Immature natural killer cell (primary cell): ENCODE results near the gene TAF15. TPM values are rescaled to one million over a fixed set of nuclear protein-coding genes. Genes with fewer than 3 reads are reported as not detected.

ENCODE experiments used
- DNase-seq, 3 donors: peaks; one replicate each; pipeline ENCODE4 v3.0.0; 2022; ENCODE audit warnings: mixed read lengths in 1 of 3
- H3K27ac Mint-ChIP-seq, 6 donors: one replicate each; pipeline ENCODE4 v1.8.0; 2020; ENCODE audit warnings: mixed read lengths in 6 of 6, mild to moderate bottlenecking in 5 of 6, inconsistent platforms in 4 of 6, moderate library complexity in 3 of 6
- H3K27me3 Mint-ChIP-seq, 3 donors: one replicate each; pipeline ENCODE4 v1.8.0; 2020 to 2021; ENCODE audit warnings: low read depth in 3 of 3, mild to moderate bottlenecking in 3 of 3, mixed read lengths in 3 of 3, moderate library complexity in 3 of 3, inconsistent platforms in 1 of 3
- H3K36me3 Mint-ChIP-seq, 3 donors: one replicate each; pipeline ENCODE4 v1.8.0; 2020; ENCODE audit warnings: mixed read lengths in 3 of 3, inconsistent platforms in 2 of 3, mild to moderate bottlenecking in 2 of 3
- H3K4me1 Mint-ChIP-seq, 2 donors: one replicate each; pipeline ENCODE4 v1.8.0; 2020; ENCODE audit warnings: inconsistent platforms in 2 of 2, mild to moderate bottlenecking in 2 of 2, mixed read lengths in 2 of 2, moderate library complexity in 1 of 2
- H3K4me3 Mint-ChIP-seq, 5 donors: one replicate each; pipeline ENCODE4 v1.8.0; 2020; ENCODE audit warnings: mild to moderate bottlenecking in 5 of 5, mixed read lengths in 5 of 5, inconsistent platforms in 3 of 5, moderate library complexity in 3 of 5
- H3K9me3 Mint-ChIP-seq, 6 donors: one replicate each; pipeline ENCODE4 v1.8.0; 2020; ENCODE audit warnings: mild to moderate bottlenecking in 6 of 6, mixed read lengths in 6 of 6, inconsistent platforms in 4 of 6, moderate library complexity in 3 of 6
- polyA plus RNA-seq, 3 donors: library from polyadenylated mRNA; unstranded; fragments of 300-500 nt; fragmentation: Illumina TruSeq; gene quantifications; one replicate each; pipeline ENCODE4 v1.2.3, GENCODE V29; 2021

The TAF15 gene
- polyA plus RNA-seq, 3 donors from 2014 or later = 9.4 to 35.5 (median 10.3) TPM

DNA sequence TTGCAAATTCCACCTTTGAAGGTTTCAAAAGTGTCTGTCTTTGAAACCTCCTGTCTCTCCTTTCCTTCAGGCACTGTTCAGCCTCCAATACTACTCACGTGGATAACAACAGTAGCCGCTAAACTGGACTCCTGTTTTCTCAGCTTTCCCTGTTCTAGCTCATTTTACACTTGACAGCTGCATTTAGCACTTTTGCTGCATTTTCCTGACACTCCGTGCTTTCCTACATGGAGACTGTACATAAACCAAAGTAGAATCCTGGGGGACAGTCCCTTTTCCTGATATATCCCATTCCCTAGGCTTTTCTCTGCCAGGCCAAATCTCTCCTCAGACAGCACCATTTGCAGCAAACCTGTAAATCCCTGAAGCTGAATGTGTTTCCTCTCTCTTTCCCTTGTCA, 67.2 kb downstream of the TAF15 start:
- Mint-ChIP-seq H3K9me3 (peaks cover 0 to 2% (median 0%) of the 10 kb centered on the region in 6 donors), H3K4me3 (peak overlapping the region; percentile 91 to 97 (median 96)), H3K27ac (peak overlapping the region; percentile 87 to 97 (median 94)), H3K27me3 (peaks cover 2 to 17% (median 12%) of the 10 kb centered on the region in 3 donors), H3K4me1 (peaks cover 84 to 92% of the 10 kb centered on the region in 2 donors), H3K36me3 (peaks cover 42 to 54% (median 52%) of the 10 kb centered on the region in 3 donors)
- no peak for DNase-seq

DNA sequence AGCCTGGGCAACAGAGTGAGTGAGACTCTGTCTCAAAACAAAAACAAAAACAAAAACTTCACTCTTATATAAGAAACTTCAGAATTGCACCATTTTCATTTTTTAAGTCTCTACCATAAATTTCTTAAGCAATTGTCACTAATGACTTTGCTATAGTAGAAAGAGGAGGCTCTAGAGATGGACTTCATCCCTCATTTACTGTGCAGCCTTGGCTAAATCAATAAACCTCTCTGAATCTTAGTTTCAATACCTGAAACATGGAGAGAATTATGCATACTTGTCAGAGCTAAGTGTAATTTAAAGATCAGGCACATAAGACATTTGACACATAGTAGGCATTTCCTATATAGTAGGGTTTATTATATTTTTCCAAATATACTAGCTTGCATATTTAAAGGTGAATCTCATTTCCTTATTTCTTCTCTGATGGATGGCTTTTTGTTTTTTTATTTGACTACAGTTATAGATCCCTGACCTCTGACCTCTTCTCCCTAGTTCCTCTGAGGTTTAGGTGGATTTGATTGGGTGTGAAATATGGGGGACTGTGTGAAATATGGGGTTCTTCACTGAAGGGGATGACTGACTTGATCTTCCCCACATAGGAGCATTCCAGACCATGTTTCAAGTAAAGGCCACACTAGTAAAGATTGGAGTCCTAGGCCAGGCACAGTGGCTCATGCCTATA, 68.2 kb downstream of the TAF15 start:
- H3K27ac Mint-ChIP-seq = peak overlapping the region; percentile 90 to 97 (median 94)
- H3K36me3 Mint-ChIP-seq = peaks cover 41 to 48% (median 46%) of the 10 kb centered on the region in 3 donors
- peaks cover 81 to 89% of the 10 kb centered on the region in 2 donors for H3K4me1 Mint-ChIP-seq
- H3K27me3 Mint-ChIP-seq = peaks cover 2 to 18% (median 17%) of the 10 kb centered on the region in 3 donors
- peaks cover 0 to 5% (median 0%) of the 10 kb centered on the region in 6 donors for H3K9me3 Mint-ChIP-seq
- DNase-seq = no peak
- H3K4me3 Mint-ChIP-seq = peak overlapping the region; percentile 91 to 97 (median 96)

DNA sequence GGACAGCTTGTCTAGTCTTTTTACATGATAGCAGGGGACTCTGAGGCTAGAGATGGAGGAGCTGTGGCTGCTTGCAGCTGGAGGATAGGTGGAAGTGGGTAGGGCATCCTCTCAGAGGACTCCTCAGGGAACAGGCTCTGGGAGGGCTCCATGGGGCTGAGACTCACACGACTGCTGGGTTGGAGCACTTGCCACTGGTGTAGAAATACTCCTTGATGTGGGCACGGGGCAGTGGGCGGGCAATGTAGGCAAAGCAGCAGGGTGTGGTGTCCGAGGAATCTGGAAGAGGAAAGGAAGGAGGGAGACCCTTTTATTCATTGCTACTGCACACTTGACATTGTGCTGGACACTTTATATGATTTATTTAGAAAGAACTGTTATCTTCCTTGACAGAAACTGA, 69.1 kb downstream of the TAF15 start:
- no peak for DNase-seq

DNA sequence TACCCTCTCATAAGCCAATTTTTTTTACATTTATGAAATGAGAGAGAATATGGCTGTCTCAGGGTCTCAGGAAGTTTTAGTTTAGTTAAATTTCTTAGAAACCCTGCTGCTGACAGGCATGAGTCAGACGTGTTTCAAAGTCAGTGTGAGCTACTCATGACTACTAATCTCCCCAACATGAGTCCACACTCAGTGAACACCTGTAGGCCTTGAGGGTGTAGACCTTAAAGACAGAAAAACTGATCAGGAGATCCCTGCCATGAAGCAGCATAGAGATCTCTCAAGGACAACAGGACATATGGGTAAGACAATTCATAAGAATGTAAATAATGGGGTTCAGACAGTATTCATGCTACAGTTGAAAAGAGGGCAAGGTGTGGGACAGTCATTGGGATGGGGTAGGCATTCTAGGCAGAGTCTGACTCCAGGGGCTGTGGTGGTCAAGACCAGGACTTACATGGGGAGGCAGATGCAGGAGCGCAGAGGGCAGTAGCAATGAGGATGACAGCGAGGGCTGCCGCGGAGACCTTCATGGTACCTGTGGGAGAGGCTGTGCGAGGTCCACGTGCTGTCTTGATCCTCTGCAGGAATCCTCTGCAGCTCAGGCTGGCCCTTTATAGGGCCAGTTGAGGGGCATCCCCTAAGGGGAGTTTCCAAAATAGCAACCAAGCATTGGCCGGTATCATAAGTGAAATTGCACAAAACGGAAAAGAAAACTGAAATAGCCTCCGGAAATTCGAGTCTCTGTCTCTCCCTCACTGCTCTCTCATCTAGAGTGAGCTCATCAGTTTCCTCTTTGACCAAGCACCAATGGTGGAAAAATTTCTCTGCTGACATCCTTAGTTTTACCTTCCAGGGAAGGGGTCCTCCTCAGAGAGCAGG, 70.7 kb downstream of the TAF15 start, which contains the start of gene CCL5:
TSS of gene CCL5 (minus strand) at position 588 of the 882 bp plus-strand sequence.
- peak; percentile 75 to 89 (median 82) for DNase-seq
- peak within 1 kb of the TSS; percentile 90 to 97 (median 94) for H3K27ac Mint-ChIP-seq
- peaks cover 3 to 18% (median 17%) of the 10 kb centered on the region in 3 donors for H3K27me3 Mint-ChIP-seq

More for the DNA sequence above, 69.1 kb downstream of the TAF15 start:
- Mint-ChIP-seq H3K36me3 (peaks cover 39 to 44% (median 43%) of the 10 kb centered on the region in 3 donors), H3K9me3 (peaks cover 0 to 5% (median 0%) of the 10 kb centered on the region in 6 donors), H3K4me1 (peaks cover 79 to 88% of the 10 kb centered on the region in 2 donors), H3K4me3 (peak overlapping the region; percentile 91 to 97 (median 96)), H3K27me3 (peaks cover 3 to 18% (median 17%) of the 10 kb centered on the region in 3 donors), H3K27ac (peak overlapping the region; percentile 90 to 97 (median 94))

DNA sequence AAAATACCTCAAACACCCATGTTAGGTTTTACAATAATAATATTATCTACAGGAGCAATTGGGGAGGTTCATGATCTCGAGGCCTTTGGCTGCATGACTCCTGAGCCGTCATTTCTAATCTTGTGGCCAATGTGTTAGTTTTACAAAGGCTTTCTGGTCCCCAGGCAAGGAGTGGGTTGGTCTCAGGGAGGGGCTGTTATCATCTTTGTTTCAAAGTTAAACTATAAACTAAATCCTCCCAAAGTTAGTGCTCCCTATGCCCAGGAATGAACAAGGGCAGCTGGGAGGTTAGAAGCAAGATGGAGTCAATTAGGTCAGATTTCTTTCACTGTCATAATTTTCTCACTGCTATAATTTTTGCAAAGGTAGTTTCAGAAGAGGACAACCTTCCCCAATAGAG, 80.0 kb downstream of the TAF15 start:
- peaks cover 5 to 24% (median 16%) of the 10 kb centered on the region in 3 donors for H3K27me3 Mint-ChIP-seq
- peak; percentile 74 to 80 (median 78) for DNase-seq
- peak overlapping the region; percentile 66 to 77 (median 72) for H3K4me3 Mint-ChIP-seq
- H3K36me3 Mint-ChIP-seq = no peaks in the 10 kb centered on the region
- peaks cover 70 to 80% of the 10 kb centered on the region in 2 donors for H3K4me1 Mint-ChIP-seq
- H3K27ac Mint-ChIP-seq = peak overlapping the region; percentile 88 to 100 (median 96)
- H3K9me3 Mint-ChIP-seq = no peaks in the 10 kb centered on the region

More for the DNA sequence above, 70.7 kb downstream of the TAF15 start, which contains the start of gene CCL5:
- H3K36me3 Mint-ChIP-seq = peaks cover 33 to 36% (median 34%) of the 10 kb centered on the region in 3 donors
- H3K4me1 Mint-ChIP-seq = peaks cover 67 to 78% of the 10 kb centered on the region in 2 donors
- peak within 1 kb of the TSS; percentile 91 to 97 (median 96) for H3K4me3 Mint-ChIP-seq
- peaks cover 0 to 5% (median 0%) of the 10 kb centered on the region in 6 donors for H3K9me3 Mint-ChIP-seq

DNA sequence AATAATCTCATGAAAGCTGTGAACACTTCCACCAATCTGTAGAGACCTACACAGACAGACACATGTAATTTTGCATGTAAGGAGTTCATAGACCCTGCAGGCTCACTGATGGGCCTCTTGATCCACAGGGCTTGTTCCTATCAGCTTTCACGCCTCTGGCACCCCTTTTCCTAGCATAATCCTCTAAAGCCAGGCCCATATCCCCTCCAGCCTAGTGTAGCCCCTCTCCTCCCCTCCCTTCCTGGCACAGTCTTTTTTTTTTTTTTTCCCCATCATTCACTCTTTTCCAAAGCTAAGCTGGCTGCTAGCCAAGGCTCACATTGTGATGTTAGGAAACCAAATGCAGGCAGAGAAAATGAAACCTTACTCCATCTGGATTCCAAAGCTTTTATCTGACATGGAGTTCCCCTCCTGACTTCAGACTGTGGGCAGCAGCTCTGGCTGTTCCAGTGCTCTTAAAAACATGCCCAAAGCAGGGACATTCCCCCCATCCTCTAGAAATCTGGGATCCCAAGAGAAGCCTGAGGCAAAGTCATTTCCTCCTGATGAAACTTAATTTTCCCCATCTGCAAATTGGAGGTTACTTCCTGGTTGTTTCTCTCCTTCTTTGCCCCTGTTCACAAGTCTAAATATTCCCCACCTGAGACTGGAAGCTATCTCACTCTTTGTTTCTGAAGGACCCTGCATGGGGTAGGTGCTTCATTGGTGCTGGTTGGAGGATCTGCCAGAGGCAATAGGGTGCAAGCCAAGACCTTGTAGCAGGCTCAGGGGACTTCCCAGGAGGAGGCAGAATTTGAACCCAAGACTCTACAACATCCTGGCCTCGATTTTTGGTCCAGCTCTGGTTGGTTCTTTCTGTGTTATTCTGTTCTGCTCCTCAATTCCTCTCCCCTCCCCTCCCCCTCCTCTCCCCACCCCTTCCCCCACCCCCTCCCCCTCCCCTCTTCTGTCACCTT, 80.8 kb downstream of the TAF15 start:
- Mint-ChIP-seq H3K36me3 (no peaks in the 10 kb centered on the region), H3K27me3 (peaks cover 5 to 24% (median 16%) of the 10 kb centered on the region in 3 donors), H3K4me3 (peak overlapping the region; percentile 66 to 80 (median 77)), H3K4me1 (peaks cover 76 to 88% of the 10 kb centered on the region in 2 donors), H3K9me3 (no peaks in the 10 kb centered on the region), H3K27ac (peak overlapping the region; percentile 88 to 100 (median 98))
- DNase-seq = peak in 2 of 3 donors; percentile 42

DNA sequence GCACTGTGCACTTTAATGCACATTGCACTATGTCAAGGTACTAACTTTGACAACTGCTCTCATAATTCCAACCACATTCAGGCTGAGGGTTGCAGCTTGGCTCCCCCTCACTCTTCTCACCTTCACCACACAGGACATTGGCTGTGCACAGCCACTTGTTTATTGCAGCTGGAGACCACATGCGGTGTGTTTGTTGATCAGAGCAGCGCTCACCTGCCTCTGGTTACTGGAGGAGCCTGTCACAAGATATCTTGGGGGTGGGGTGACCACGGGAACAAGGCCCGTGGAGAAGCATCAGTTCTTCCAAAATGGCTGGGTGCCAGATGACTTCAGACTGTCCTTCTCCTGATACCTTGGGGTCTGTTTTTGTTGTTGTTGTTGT, 81.5 kb downstream of the TAF15 start:
- peak; percentile 89 to 92 (median 91) for DNase-seq
- H3K27me3 Mint-ChIP-seq = peaks cover 5 to 24% (median 16%) of the 10 kb centered on the region in 3 donors

DNA sequence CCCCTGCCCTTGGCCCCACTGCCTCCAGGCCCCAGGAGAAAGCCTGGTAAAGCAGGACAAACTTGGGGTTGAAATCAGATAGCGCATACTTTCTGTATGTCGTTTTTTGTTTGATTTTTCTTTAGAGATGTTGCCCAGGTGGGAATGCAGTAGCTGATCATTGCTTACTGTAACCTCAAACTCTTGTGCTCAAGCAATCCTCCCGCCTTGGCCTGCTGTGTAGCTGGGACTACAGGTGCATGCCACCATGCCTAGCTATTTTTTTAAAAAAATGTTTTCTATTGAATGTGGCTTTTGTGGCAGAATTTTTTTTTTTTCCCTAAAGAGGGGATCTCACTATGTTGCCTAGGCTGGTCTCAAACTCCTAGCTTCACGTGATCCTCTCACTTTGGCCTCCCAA, 82.0 kb downstream of the TAF15 start:
- H3K27me3 Mint-ChIP-seq = peaks cover 5 to 29% (median 16%) of the 10 kb centered on the region in 3 donors
- peak overlapping the region; percentile 65 to 80 (median 73) for H3K4me3 Mint-ChIP-seq

More for the DNA sequence above, 81.5 kb downstream of the TAF15 start:
- Mint-ChIP-seq H3K27ac (peak overlapping the region; percentile 88 to 100 (median 98)), H3K36me3 (no peaks in the 10 kb centered on the region), H3K9me3 (no peaks in the 10 kb centered on the region), H3K4me3 (peak overlapping the region; percentile 65 to 80 (median 73)), H3K4me1 (peaks cover 82 to 90% of the 10 kb centered on the region in 2 donors)

DNA sequence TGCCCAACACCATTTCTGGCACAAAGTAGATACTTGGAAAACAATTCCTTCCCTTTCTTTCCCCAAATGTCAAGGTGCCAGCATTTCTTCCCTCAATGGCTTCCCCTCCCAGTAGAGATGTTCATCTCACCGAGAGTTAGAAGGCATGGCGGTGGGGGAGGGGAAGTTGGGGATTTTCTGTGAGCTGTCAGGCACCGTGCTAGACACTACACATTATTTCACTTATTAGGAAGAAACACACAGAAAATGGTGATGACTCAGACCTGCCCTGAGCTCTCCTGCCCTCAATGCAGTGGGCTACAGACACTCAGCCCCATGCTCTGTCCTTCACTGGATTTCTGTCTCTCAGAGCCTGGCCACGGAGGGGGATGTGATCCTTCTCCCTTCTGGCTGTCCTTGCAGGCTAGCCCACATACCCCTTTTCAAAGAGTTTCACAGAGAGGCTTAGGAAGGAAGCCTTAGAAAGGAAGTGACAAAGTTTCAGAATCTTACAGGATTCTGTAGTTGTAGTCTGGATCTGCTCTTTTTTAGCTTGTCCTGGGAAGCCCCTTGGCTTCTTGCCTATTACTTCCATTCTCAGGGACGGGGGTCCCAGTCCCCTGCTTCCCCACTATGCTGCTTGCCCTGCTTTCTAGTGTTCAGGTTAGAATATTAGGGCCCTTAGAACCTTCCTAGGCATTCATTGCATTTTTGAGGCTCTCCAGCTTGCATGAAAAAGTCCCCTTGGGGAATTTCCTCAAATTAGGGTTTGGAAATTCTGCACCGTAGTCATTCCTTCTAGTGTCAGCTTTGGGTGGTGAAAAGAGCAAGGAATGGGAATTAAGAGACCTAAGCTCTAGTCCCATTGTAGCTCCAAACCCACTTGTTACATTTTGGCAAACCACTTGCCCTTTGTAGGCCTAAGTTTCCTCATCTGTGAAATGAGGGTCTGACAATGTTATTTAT, 83.1 kb downstream of the TAF15 start:
- Mint-ChIP-seq H3K4me3 (peak overlapping the region; percentile 73 to 82 (median 78)), H3K27ac (peak overlapping the region; percentile 88 to 100 (median 98)), H3K27me3 (peaks cover 5 to 31% (median 16%) of the 10 kb centered on the region in 3 donors), H3K4me1 (peaks cover 91% of the 10 kb centered on the region in 2 donors), H3K9me3 (no peaks in the 10 kb centered on the region), H3K36me3 (no peaks in the 10 kb centered on the region)
- peak in 2 of 3 donors; percentile 39 for DNase-seq

More for the DNA sequence above, 82.0 kb downstream of the TAF15 start:
- Mint-ChIP-seq H3K4me1 (peaks cover 88 to 94% of the 10 kb centered on the region in 2 donors), H3K36me3 (no peaks in the 10 kb centered on the region), H3K27ac (peak overlapping the region; percentile 88 to 100 (median 98)), H3K9me3 (no peaks in the 10 kb centered on the region)
- no peak for DNase-seq

DNA sequence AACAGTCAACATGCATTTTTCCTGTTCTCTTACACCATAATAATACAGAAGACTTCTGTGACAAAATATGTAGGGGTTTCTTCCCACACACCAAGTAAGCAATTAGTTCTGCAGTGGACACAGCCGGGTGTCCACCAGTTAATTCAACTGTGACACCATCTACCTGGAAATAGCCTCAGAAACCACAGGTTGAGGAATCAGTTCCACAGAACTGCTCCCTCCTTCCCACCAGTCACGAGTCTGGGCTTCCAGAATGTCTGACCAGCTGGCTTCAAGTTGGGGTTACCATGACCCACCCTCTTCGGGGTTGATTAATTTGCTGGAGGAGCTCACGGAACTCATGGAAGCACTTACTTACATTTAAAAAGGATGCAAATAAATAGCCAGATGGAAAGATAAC, 84.5 kb downstream of the TAF15 start:
- DNase-seq = no peak
- peak overlapping the region in 2 of 5 donors; percentile 42 to 65 for H3K4me3 Mint-ChIP-seq
- no peaks in the 10 kb centered on the region for H3K9me3 Mint-ChIP-seq
- H3K27me3 Mint-ChIP-seq = peaks cover 5 to 33% (median 18%) of the 10 kb centered on the region in 3 donors
- peaks cover 95% of the 10 kb centered on the region in 2 donors for H3K4me1 Mint-ChIP-seq
- H3K27ac Mint-ChIP-seq = peak overlapping the region; percentile 88 to 100 (median 98)
- no peaks in the 10 kb centered on the region for H3K36me3 Mint-ChIP-seq

DNA sequence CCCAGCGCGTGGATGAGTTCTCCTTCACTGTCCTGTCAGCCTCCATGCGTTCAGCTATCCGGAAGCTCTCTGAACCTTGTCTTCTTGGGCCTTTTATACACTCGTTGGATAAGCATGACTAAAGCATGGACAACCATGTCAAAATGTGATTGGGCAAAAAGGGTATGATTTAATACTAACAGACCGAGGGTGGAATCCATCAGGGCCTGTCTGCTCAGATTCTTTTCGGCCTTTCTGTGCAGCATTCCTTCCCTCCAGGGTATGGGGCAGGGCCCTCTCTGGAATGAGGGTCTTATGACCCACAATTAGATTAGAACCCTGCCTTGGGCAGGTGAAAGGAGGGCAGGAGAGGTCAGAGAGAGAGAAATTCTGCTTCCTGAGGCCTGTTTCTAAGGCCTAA, 84.9 kb downstream of the TAF15 start:
- no peaks in the 10 kb centered on the region for H3K36me3 Mint-ChIP-seq
- DNase-seq = no peak
- peak overlapping the region in 3 of 5 donors; percentile 25 to 65 (median 48) for H3K4me3 Mint-ChIP-seq
- no peaks in the 10 kb centered on the region for H3K9me3 Mint-ChIP-seq
- peaks cover 5 to 29% (median 18%) of the 10 kb centered on the region in 3 donors for H3K27me3 Mint-ChIP-seq
- H3K27ac Mint-ChIP-seq = peak overlapping the region; percentile 86 to 100 (median 96)
- H3K4me1 Mint-ChIP-seq = peaks cover 95% of the 10 kb centered on the region in 2 donors
